NCI-H460 (cell line): ENCODE measurements around the gene ANG. TPM values are rescaled to one million over a fixed set of nuclear protein-coding genes. Genes with fewer than 3 reads are reported as not detected.
"Not testable (repeated sequence)": the region's sequence is repeated elsewhere in the genome, so short reads cannot be mapped to it uniquely, and the experiment has no call there.

Experiments
- DNase-seq: peaks from one replicate; pipeline ENCODE4 v3.0.0-alpha.2; 2016; ENCODE audit warnings: low read depth; ENCODE audit errors: extremely low read depth
- total RNA-seq: library from RNA; depleted of rRNA; stranded (reverse); fragments of >200 nt; shearing (Covaris generic); gene quantifications from 2 replicates; pipeline ENCODE4 v1.2.3, GENCODE V29; 2014

Gene ANG
- total RNA-seq, 1 experiment from 2014 or later: 14.7 TPM

DNA sequence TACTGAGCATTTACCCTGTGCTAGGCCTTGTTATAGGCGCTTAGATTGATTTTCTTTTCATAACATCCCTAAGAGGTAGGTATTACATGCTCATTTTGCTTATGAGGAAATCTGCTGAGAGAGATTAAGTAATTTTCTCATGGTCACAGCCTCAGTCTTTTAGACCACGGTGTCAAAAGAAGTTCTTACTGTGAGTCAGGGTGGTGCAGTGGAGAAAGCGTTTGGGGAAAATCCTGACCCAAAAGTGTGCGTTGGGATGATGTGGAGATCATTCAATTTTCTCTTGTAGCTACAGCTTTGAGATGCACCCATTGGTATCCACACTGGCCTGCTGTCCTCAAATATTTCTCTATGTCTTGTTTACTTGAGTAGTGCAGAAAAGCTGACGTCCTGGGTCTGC lies 8.2 kb downstream of the ANG start:
- DNase-seq: no peak

DNA sequence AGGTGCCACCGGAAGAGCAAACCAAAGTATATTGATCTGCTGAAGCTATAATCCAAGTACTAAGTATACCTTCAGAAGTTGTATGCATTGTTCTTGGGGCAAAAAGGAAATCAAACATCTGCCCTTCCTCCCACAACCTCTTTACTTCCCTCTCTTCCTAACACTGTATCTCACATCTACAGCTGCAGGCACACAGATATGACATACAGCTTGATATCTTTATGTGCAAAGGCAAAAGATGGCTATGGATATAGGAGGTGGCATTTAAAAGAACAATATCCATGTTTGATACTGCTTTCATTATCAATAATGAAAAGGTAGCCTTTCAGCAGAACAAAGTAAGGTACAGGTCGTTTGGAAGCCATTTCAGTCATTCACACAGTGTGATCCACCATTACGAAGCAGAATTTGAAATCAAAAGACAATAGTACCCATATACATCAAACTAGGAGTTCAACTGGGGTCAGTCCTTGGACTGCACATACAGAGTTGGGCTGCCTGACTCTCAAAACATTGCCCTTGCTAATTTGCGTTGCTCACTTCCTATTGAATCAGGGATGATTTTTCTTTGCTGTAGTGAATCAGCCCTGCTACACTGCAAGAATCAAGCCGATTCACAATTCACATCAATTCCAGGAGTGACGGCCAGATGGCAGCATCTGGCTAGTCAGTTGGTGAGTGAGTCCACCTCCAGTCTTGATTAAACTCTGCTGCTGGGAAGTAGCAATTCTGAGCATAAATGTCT lies 8.9 kb downstream of the ANG start:
- peak; percentile 83 for DNase-seq

DNA sequence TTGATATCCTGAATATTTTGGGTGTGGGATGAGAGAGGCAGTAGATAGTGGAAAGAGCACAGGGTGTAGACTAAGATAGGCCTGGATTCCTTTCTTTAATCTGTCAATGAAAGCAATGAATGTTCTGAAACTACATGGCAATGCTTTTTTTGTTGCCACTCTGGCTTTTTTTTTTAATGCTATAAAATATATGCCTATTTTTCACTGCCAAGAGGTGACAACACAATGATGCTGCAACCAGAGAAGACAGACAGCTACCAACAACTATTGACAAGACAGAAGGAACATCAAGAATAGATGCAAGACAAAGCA lies 9.4 kb downstream of the ANG start:
- DNase-seq: no peak

DNA sequence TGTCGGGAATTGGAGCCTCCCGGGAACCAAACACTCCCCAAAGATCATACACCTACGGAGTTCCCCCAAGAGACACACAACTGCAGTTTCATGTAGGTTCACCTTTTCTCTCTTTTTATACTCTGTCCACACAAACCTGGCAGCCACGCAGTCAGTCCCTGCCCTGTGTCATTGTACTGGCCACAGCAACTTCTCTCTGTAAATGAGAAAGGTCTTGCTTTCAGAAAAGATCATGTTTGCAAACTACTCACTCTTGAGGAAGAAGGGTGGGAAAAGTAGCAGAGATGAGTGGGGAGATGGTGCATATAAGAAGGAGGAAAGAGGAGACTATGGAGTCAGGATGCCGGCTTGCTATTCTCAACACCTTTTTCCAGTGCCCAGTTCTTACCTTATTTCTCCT lies 10.4 kb downstream of the ANG start:
- no peak for DNase-seq

DNA sequence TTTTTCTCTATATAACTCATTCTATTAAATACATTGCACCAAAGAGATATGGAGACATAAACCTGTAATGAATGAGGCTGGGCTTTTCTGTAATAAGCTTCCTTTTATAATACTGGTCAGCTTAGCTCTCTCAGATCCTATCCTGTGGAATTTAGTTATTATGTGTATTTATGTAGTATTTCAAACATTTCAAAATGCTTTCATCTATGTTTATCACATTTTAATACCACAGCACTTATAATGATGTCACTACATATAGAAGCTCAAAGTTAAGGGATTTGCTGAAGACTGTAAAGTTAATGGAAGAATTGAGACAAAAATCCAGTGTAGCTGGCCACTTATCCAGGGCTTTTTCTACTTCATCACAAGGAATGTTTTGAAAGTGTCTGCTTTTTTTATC lies 11.4 kb downstream of the ANG start:
- no peak for DNase-seq

DNA sequence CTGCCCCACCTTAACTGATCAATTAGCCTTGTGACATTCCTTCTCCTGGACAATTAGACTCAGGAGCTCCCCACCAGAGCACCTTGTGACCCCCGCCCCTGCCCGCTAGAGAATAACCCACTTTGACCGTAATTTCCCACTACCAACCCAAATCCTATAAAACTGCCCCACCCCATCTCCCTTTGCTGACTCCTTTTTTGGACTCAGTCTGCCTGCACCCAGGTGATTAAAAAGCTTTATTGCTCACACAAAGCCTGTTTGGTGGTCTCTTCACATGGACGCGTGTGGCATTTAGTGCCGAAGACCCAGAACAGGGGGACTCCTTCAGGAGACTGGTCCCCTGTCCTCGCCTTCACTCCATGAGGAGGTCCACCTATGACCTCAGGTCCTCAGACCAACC lies 12.4 kb downstream of the ANG start:
- not testable (repeated sequence) for DNase-seq

DNA sequence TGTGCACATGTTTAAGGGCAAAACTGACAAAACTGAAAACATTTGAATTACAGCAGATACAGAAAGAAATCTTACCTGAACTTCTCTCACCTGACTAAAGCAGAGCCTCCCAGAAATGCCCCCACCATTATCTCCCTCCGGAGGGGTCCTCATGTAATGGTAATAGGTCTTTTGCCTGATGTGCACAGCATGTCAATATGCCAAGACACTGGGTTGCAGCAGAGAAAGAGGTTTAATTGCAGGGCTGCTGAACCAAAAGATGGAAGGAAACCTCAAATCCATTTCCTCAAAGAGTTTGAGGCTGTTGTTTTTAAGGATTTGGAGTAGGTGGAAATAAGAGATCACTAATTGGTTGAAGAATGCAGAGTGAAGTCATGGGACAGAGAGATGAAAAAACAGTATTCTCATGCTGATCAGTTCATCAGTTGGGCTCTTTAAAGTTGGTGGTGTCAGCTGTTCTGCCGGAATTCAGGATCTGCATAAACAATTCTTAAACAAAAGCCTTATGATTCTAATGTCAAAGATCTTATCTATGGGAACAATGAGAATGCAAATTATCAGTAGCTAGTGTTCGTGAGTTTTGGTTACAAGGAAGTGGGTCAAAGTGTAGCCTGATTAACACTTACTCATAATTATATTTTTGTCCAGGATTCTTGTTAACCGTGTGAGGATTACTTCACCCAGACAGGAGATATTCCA lies 18.2 kb downstream of the ANG start:
- no peak for DNase-seq

DNA sequence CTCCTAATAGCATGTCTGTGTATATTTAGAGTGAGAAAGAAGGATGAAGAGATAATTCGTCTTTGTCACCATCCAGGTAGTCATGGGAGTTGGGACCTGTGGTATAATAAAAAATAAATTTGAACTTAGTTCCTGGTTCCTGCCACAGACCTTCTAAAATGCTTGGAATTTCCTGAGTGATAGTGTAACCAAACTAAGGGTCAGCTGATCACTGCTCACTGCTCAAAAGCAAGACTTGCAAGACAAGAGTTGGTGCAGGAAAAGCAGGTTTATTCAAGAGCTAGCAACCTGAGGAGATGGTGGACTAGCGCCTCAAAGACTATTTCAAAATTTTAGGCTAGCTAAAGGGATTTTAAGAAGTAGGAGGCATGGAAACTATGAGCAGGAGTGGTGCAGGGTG lies 19.1 kb downstream of the ANG start:
- no peak for DNase-seq

DNA sequence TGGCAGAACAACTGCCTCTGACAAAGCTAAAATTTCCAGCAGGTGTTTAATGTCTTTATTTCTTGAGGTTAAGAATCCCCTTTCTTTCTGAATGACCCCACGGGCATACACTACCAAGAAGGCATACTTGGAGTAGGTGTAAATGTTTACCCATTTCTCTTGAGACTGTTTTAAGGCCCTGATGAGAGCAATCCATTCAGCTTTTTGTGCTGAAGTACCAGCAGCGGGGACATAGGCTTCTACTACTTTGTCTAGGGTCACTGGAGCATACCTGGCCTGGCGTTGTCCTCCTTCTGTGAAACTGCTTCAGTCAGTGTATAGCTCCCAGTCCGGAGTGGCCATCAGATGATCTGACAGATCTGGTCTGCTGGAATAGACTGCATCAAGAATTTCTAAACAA lies 22.7 kb downstream of the ANG start:
- no peak for DNase-seq

DNA sequence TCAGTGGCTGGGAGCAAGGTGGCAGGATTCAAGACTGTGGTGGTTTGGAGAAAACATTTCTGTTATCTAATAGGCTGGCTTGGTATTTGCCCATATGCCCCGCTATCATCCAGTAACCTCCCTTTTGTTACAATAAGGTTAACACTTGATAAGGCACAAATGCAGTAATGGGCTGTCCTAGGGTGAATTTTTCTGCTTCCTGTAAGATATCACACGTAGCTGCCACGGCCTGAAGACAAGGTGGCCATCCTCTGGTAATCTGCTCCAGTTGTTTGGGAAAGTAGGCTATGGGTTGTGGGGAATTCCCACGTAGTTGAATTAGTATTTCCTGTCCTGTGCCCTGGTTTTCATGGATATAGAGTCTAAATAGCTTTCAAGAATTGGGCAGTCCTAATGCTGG lies 23.1 kb downstream of the ANG start:
- DNase-seq: no peak

DNA sequence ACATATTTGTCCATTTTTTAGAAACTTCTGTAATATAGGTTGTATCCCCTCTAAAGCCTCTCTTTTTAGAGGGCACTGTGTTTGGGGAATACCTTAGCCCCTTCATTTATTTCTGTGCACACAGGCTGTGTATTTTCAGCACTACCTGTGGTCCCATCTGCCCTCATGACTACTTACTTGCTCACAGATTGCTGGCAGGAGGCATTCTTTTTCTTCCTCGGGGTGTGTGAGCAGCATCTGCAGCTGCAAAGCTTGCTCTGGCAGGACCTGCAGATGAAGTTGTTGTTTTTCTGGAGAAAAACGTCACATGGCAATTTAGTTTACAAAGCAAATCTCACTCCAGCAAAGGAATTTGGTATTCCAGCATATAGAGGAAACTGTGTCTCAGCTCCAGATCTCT lies 24.3 kb downstream of the ANG start:
- DNase-seq: no peak

DNA sequence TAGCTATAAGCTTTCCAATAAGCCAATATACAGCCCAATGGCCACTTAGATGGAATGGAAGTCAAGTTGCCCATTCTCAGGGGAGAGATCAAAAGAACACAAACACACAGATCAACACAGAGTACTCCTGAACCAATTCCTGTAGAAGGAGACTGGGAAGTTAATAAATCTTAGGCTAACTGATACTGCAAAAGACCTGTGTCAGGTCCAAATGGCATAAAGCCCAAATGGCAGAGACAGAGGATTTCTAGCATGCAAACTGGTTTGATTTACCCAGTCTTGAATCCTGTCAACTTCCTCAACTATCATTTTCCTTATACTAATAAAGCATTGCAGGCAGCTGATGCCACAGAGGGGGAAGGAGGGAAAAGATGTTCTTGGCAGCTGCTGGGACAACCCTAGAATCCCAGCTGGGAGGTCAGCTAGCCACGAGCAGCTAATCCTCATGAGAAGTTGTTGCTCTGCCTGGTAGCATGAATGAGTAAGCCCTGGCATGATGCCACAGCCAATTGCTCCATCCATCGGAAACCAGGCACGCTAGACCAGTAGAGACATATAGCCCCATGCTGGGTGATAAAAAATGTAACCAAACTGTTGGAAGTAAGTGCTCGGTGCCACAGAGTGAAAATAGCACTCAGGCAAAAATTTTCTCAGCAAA lies 26.2 kb downstream of the ANG start:
- DNase-seq: peak; percentile 72

DNA sequence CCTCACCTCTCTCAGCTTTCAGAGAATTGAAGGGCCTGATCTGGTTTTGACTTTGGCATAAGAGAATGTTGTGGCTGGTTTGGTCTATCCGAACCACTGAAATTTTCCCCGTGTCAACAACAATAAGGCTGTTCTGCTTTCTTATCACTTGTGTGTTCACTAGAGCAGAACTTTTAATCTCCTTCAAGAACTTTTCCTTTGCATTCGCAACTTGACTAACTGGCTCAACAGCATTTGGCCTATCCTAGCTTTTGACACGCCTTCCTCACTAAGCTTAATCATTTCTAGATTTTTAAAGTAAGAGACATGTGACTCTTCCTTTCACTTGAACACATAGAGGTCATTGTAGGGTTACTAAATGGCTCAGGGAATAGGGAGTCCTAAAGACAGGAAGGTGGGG lies 31.2 kb downstream of the ANG start:
- DNase-seq: no peak

DNA sequence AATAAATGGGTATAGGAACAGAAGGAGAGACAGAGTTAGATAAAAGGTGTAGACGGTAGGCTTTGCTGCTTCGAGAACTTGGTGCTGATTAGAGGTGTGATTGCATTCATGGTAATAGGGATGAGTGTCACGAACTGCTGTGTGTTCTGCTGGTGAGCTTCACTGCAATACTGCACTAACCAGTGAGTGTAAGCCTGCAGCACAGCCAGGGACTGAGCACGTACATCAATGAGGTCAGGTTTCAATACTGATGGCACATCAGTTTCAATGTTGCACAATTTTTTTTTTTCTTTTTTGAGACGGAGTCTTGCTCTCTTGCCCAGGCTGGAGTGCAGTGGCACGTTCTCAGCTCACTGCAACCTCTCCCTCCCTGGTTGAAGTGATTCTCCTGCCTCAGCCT lies 32.2 kb downstream of the ANG start:
- DNase-seq: no peak

DNA sequence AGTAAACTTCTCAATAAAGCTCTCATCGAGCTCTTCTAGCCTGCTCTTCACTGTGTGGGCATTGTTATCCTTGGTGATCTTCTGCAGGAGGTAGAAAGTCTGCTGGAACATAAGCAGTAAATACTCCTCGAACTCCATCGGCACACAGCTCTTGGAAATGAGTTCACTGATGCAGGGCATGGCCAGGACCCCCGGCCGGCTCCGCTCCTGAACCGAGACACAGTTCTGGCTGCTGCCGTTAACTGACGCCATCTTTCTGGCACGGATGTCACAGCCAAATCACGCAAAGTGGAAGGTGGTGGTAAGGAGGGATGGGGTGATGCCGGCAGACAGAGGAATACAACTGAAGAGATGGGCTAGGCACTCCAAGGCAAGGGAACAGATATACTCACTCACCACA lies 33.5 kb downstream of the ANG start:
- no peak for DNase-seq

DNA sequence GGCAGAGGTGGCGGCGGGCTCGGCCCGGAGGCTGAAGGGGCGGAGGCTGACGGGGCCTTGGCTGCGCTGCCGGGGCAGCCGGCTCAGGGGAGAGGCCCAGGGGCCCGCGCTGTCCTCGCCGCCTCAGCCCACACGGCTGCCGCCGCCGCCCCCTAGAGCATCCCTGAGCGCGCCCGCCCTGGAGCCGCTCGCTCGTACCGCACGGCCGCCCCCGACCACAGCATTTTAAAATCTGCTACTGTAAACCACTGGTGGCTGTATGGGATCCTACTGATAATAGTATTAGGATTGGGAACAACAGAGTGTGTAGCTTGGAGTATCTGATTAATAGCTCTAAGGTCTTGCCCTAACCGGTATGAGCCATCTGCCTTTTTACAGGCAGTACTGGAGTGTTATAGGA lies 34.9 kb downstream of the ANG start:
- DNase-seq: no peak

DNA sequence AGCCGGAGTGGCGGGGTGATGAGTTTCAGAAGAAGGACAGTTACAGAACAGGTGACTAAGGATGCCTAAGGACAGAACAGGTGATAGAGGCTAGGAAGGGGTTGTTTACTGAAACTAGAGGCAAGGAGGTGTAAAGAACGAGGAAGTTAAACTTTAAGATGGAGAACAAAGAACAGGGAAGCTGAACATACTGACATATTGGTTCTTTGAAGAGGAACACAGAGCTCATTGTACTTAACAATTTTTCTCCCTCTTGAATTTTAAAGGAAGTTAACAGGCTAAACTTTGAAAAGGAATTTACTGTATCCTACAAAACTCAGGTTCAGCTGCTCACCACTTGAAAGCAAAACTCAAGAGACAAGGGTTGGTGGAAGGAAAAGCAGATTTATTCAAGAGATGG lies 37.6 kb downstream of the ANG start:
- not testable (repeated sequence) for DNase-seq

DNA sequence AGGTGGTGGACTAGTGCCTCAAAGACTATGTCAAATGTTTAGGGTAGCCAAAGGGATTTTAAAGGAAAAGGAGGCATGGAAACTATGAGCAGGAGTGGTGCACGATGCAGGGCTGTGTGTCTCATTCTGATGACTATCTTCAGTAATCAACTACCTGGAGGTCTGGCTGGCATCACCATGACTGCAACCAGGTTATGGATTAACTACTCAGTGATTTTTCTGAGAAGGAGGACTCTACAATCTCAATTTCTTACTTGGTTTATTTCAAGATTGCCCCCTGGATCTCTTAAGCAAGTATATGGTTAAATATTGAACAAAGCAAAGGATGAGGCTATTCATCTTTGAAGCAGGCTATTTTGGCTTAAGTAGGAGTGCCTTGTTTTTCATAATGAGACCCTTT lies 38.0 kb downstream of the ANG start:
- no peak for DNase-seq

DNA sequence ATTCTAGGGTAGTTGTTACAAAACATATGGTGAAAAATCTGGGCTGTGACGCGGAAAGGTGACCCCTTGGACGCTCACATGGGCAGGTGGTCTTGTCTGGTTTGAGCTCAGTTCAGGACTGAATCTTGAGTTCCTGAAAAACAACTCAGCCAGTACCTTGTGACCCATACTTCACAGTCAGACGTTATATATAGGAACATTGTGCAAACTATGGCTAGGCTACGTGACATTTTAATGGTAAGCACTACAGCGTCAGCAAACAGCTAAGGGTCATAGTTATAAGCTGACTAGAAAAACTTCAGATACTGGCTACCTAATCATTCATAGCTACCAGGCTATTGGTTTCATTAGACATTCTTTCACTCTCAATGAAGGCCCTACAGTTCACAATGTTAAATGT lies 42.3 kb downstream of the ANG start:
- DNase-seq: peak; percentile 63

DNA sequence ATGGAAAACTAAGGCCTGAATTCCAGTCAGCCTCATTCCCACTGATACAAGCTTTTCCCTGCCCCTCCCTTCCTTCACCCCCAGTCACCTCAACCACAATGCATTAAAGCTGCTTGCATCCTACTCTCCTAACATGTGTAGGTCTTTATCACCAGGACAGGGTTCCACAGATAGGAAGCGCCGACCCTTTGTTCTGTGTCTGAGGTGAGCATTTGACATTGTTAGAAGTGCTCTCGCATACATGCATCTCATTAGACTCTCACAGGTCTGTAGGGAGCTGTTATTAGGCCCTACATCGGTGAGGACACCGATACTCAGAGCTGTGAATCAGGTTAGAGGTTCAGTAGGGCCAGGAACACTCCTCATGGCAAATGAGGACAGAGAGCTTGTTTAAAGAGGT lies 43.9 kb downstream of the ANG start:
- no peak for DNase-seq

DNA sequence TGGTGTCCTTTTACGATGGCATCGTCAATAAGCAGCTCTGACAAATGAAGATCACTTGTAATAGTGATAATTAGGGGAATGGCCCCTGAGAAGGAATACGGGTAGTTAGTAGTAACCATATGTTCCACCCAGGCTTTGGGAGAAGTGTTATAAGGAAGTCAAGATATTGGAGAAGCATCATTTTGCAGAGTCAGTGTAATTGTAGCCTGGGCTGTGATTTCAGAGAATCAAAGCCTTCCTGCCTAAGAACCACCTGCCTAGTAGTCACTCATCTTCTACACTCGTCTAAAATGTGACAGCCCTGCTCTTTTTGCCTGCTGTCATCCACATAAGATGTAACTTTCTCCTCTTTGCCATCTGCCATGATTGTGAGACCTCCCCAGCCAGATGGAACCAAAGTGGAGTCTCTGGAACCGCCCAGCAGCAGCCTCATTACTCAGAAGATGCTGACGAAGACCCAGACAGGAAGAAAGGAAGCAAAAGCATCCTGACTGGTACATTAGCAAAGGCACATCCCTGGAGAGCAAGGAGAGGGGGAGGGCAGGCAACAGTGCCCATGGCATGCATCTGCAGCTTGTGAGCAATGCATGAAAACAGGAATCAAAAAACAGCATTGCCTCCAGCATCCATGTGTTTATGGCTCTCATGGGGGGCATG lies 44.5 kb downstream of the ANG start:
- DNase-seq: no peak
